ENCODE results near the gene PNMT. TPM values are rescaled to one million over a fixed set of nuclear protein-coding genes. Genes with fewer than 3 reads are reported as not detected.

The PNMT gene
- total RNA-seq, 2 donors from 2014 or later = 14.9 to 26.2 TPM

- Histone ChIP-seq H3K9me3 (no peaks in the 10 kb centered on the region), H3K27me3 (no peaks in the 10 kb centered on the region), H3K4me1 (peaks cover 0 to 19% of the 10 kb centered on the region in 2 donors), H3K36me3 (peaks cover 70% of the 10 kb centered on the region), H3K4me3 (no peak overlapping the region), H3K27ac (peak overlapping the region; percentile 59 to 65)
- TF ChIP-seq CTCF (IDR thresholded peaks at IDR 0.05) = no peak
- DNase-seq (ENCODE audit: low spot score) = no peak
Observed at GRCh38 chr17:39715375-39716072, 47.3 kb downstream of the PNMT start.

- Histone ChIP-seq H3K4me3 (no peak overlapping the region), H3K27me3 (no peaks in the 10 kb centered on the region), H3K4me1 (peaks cover 0 to 19% of the 10 kb centered on the region in 2 donors), H3K36me3 (peaks cover 63% of the 10 kb centered on the region), H3K9me3 (no peaks in the 10 kb centered on the region), H3K27ac (peak overlapping the region; percentile 59 to 65)
- DNase-seq (ENCODE audit: low spot score) = no peak
- TF ChIP-seq CTCF (IDR thresholded peaks at IDR 0.05) = no peak
Observed at GRCh38 chr17:39716073-39716818, 48.0 kb downstream of the PNMT start.

DNA sequence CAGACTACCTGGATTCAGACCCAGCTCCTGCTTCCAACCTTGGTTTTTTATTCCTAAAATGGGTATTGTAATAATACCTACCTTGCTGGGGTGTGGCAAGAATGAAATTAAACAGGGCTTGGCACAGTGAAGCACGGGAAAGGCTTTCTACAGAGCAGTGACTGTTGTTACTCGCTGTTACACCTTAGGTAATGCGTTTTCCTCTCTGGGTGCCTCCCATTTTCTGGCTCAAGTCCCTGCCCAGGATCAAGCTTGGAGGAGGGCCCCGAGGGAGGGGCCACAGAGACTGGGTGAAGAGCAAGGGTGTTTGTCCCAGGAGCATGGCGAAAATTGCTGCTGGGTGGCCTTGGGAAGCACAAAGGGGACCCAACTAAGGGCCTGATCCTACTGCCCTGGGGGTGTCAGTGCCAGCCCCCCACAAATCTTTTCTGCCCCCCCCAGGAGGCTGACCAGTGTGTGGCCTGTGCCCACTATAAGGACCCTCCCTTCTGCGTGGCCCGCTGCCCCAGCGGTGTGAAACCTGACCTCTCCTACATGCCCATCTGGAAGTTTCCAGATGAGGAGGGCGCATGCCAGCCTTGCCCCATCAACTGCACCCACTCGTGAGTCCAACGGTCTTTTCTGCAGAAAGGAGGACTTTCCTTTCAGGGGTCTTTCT, 48.8 kb downstream of the PNMT start:
- Histone ChIP-seq H3K4me3 (no peak overlapping the region), H3K9me3 (no peaks in the 10 kb centered on the region), H3K4me1 (peaks cover 0 to 19% of the 10 kb centered on the region in 2 donors), H3K27ac (peak overlapping the region; percentile 59 to 65), H3K36me3 (peaks cover 55% of the 10 kb centered on the region), H3K27me3 (no peaks in the 10 kb centered on the region)
- no peak for DNase-seq (ENCODE audit: low spot score)
- TF ChIP-seq CTCF (IDR thresholded peaks at IDR 0.05) = no peak

GRCh38 chr17:39717660-39718059, 49.4 kb downstream of the PNMT start:
- Histone ChIP-seq H3K36me3 (peaks cover 49% of the 10 kb centered on the region), H3K4me3 (no peak overlapping the region), H3K27ac (no peak overlapping the region), H3K27me3 (no peaks in the 10 kb centered on the region), H3K4me1 (peaks cover 0 to 19% of the 10 kb centered on the region in 2 donors), H3K9me3 (no peaks in the 10 kb centered on the region)
- DNase-seq (ENCODE audit: low spot score) = no peak
- no peak for TF ChIP-seq CTCF (IDR thresholded peaks at IDR 0.05)

DNA sequence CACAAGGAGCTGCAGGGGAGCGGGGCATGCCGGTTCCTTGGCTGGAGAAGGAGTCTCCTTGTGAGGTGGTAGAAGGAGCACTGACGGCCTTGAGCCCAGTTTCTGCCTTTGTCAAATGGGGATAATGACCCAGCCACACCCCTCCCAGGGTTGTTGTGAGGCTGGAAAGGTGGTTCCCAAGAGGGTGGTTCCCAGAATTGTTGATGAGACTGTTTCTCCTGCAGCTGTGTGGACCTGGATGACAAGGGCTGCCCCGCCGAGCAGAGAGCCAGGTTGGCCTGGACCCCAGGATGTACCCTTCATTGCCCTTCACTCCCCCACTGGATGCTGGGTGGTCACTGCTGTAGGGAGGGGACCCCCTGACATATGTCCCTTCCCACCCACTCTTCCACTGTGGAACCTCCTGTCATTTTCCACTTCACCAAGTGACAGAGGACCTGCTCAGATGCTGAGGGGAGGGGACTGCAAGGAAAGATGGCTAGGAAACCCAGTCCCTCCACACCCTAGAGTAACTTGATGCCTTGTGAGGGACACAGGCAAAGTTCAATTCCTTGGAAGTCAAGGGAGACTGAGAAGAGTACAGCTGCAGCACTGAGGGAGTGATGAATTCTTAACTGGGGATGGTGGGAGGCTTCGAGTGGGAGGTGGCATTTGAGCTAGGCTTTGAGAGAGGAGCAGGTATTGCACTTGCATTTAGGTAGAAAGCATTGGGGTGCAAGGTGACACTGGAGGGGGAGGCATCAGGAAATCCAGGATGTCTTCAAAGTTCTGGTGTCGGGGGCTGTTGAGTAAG, 51.5 kb downstream of the PNMT start:
- Histone ChIP-seq H3K4me1 (peaks cover 0 to 19% of the 10 kb centered on the region in 2 donors), H3K4me3 (no peak overlapping the region), H3K27me3 (no peaks in the 10 kb centered on the region), H3K36me3 (peaks cover 49% of the 10 kb centered on the region), H3K27ac (no peak overlapping the region), H3K9me3 (no peaks in the 10 kb centered on the region)
- TF ChIP-seq CTCF (IDR thresholded peaks at IDR 0.05) = no peak
- no peak for DNase-seq (ENCODE audit: low spot score)

Data from right atrium auricular region (tissue), 2 donors.